NCI-H345 (cell line): ENCODE measurements around the gene BTG2.
A peak's percentile ranks its signal among the peaks of the same experiment; 100 is the strongest.
"Not testable (repeated sequence)": the region's sequence is repeated elsewhere in the genome, so short reads cannot be mapped to it uniquely, and the experiment has no call there.

Source experiments
- DNase-seq: peaks from one replicate; lab custom pipeline; 2025; lab: John Stamatoyannopoulos, UW

BTG2 gene

GRCh38 chr1:203295796-203296195 is 9.5 kb upstream of the BTG2 start:
- DNase-seq = no peak

GRCh38 chr1:203296460-203297073 is 8.8 kb upstream of the BTG2 start:
- DNase-seq = no peak

- DNase-seq = no peak
Measured at GRCh38 chr1:203299169-203299568, 6.2 kb upstream of the BTG2 start.

GRCh38 chr1:203299719-203300429 is 5.4 kb upstream of the BTG2 start:
- not testable (repeated sequence) for DNase-seq

- no peak for DNase-seq
Measured at GRCh38 chr1:203300441-203301330, 4.6 kb upstream of the BTG2 start.

- no peak for DNase-seq
Measured at GRCh38 chr1:203301331-203301668, 4.0 kb upstream of the BTG2 start.

GRCh38 chr1:203302456-203302855 is 2.9 kb upstream of the BTG2 start:
- DNase-seq = no peak

- no peak for DNase-seq
Measured at GRCh38 chr1:203302894-203303293, 2.4 kb upstream of the BTG2 start.

- no peak for DNase-seq
Measured at GRCh38 chr1:203304391-203304918, 864 bp upstream of the BTG2 start.

GRCh38 chr1:203305809-203306088 is 430 bp downstream of the BTG2 start:
- DNase-seq = no peak

GRCh38 chr1:203306089-203306964 is 1.0 kb downstream of the BTG2 start:
- peak; percentile 44 for DNase-seq

GRCh38 chr1:203306965-203307541 is 1.7 kb downstream of the BTG2 start:
- no peak for DNase-seq

- no peak for DNase-seq
Measured at GRCh38 chr1:203307641-203308126, 2.4 kb downstream of the BTG2 start.

GRCh38 chr1:203308328-203308922 is 3.1 kb downstream of the BTG2 start:
- DNase-seq = no peak

GRCh38 chr1:203308923-203309331 is 3.6 kb downstream of the BTG2 start:
- DNase-seq = no peak

- DNase-seq = no peak
Measured at GRCh38 chr1:203311368-203312301, 6.3 kb downstream of the BTG2 start.

GRCh38 chr1:203314025-203314759 is 8.9 kb downstream of the BTG2 start:
- not testable (repeated sequence) for DNase-seq

- DNase-seq = no peak
Measured at GRCh38 chr1:203316626-203317093, 11.3 kb downstream of the BTG2 start.
